Bronchial epithelial cell (primary cell): ENCODE measurements around the gene ERVH48-1. TPM values are rescaled to one million over a fixed set of nuclear protein-coding genes. Genes with fewer than 3 reads are reported as not detected.
"Not testable (repeated sequence)": the region's sequence is repeated elsewhere in the genome, so short reads cannot be mapped to it uniquely, and the experiment has no call there.

ENCODE experiments used
- DNase-seq: peaks from one replicate; pipeline ENCODE4 v3.0.0-alpha.2; 2010; ENCODE audit warnings: low read depth
- FAIRE-seq: peaks from 2 replicates; lab custom pipeline; 2011; peaks lifted over from hg19 to GRCh38; lab: Jason Lieb, UNC
- H3K27me3 ChIP-seq: 2 replicates; pipeline ENCODE4 v1.5.1; 2011; ENCODE audit warnings: low read length; ENCODE audit not compliant: control insufficient read depth, insufficient read depth
- H3K36me3 ChIP-seq: 2 replicates; pipeline ENCODE4 v1.5.1; 2011; ENCODE audit warnings: low read length; ENCODE audit not compliant: control insufficient read depth, insufficient read depth
- H3K4me3 ChIP-seq: 2 replicates; pipeline ENCODE4 v1.5.1; 2011; ENCODE audit warnings: mild to moderate bottlenecking, low read depth, low read length, control low read depth
- CTCF ChIP-seq: IDR thresholded peaks from 2 replicates; pipeline ENCODE4 v1.5.1; 2011; ENCODE audit warnings: mild to moderate bottlenecking, moderate library complexity, low read length, control low read depth, inconsistent platforms; ENCODE audit not compliant: insufficient read depth, severe bottlenecking
- total RNA-seq: library from RNA; depleted of rRNA; stranded (reverse); fragments of >200 nt; gene quantifications from 2 replicates; pipeline ENCODE4 v1.2.1, GENCODE V29; 2014

Gene ERVH48-1
- total RNA-seq, 1 donor from 2014 or later: not detected

GRCh38 chr21:42959728-42960127 lies 34.3 kb upstream of the ERVH48-1 start:
- DNase-seq (no peak), FAIRE-seq (no peak)
- Histone ChIP-seq H3K27me3 (no peaks in the 10 kb centered on the region), H3K4me3 (no peak overlapping the region), H3K36me3 (no peaks in the 10 kb centered on the region)
- TF ChIP-seq CTCF: no peak

GRCh38 chr21:42958122-42958521 lies 32.7 kb upstream of the ERVH48-1 start:
- not testable (repeated sequence) for H3K27me3 ChIP-seq, DNase-seq, H3K36me3 ChIP-seq, H3K4me3 ChIP-seq, FAIRE-seq

- Histone ChIP-seq H3K36me3 (no peaks in the 10 kb centered on the region), H3K4me3 (no peak overlapping the region), H3K27me3 (no peaks in the 10 kb centered on the region)
- TF ChIP-seq CTCF: no peak
- DNase-seq (no peak), FAIRE-seq (no peak)
Observed at GRCh38 chr21:42956824-42957630, 31.6 kb upstream of the ERVH48-1 start.

GRCh38 chr21:42951193-42951592 lies 25.8 kb upstream of the ERVH48-1 start:
- not testable (repeated sequence) for H3K27me3 ChIP-seq, H3K4me3 ChIP-seq, DNase-seq, H3K36me3 ChIP-seq, FAIRE-seq

- H3K27me3 ChIP-seq, FAIRE-seq, H3K4me3 ChIP-seq, H3K36me3 ChIP-seq: not testable (repeated sequence)
- DNase-seq: peak; percentile 50
Observed at GRCh38 chr21:42949094-42949755, 23.8 kb upstream of the ERVH48-1 start.

GRCh38 chr21:42942244-42942643 lies 16.8 kb upstream of the ERVH48-1 start:
- DNase-seq (peak; percentile 84), FAIRE-seq (no peak)
- no peak overlapping the region for H3K4me3 ChIP-seq
- H3K36me3 ChIP-seq: no peaks in the 10 kb centered on the region
- no peak for TF ChIP-seq CTCF
- H3K27me3 ChIP-seq: no peaks in the 10 kb centered on the region

GRCh38 chr21:42941696-42942085 lies 16.3 kb upstream of the ERVH48-1 start:
- DNase-seq: peak; percentile 63
- Histone ChIP-seq H3K36me3 (no peaks in the 10 kb centered on the region), H3K4me3 (no peak overlapping the region), H3K27me3 (no peaks in the 10 kb centered on the region)
- FAIRE-seq: no peak
- no peak for TF ChIP-seq CTCF
